Panc1 (cell line): ENCODE results near the gene RABGGTA. TPM values are rescaled to one million over a fixed set of nuclear protein-coding genes. Genes with fewer than 3 reads are reported as not detected.

Experiments
- ATAC-seq: fragments of 200-7000 bp; cut with Tn5 transposase; 2 replicates; pipeline ENCODE4 v1.9.1; 2020; ENCODE audit warnings: mild to moderate bottlenecking, moderate library complexity
- BruUV-seq: library from RNA; stranded (reverse); fragments of 400-500 nt; replicated peaks from 2 replicates; lab custom pipeline; 2021; lab: Mats Ljungman, UMichigan
- CTCF ChIA-PET: fragments of 300-600 bp; sonication (Branson Sonifier 250); formaldehyde crosslinking; loops from one replicate; lab custom pipeline; 2022; ENCODE audit warnings: antibody characterized with exemption; lab: Charles Lee
- POLR2A ChIA-PET: fragments of 300-600 bp; sonication (Branson Sonifier 250); formaldehyde crosslinking; loops from one replicate; lab custom pipeline; 2022; ENCODE audit warnings: antibody characterized with exemption; lab: Charles Lee
- DNase-seq: peaks from one replicate; pipeline ENCODE4 v3.0.0-alpha.2; 2010; ENCODE audit warnings: low read depth, low spot score
- H3K27ac ChIP-seq: 2 replicates; pipeline ENCODE4 v1.5.1; 2011; ENCODE audit warnings: mild to moderate bottlenecking, low read length, inconsistent platforms
- H3K27me3 ChIP-seq: fragments of 200-500 bp; sonication (Bioruptor generic); 2 replicates; pipeline ENCODE4 v1.6.0; 2014; ENCODE audit warnings: low read length, inconsistent platforms; ENCODE audit not compliant: control insufficient read depth, insufficient read depth
- H3K36me3 ChIP-seq: fragments of 200-500 bp; sonication (Bioruptor generic); 2 replicates; pipeline ENCODE4 v1.5.1; 2014; ENCODE audit warnings: inconsistent platforms, mild to moderate bottlenecking, low read length, moderate library complexity; ENCODE audit not compliant: control insufficient read depth, insufficient read depth
- H3K4me1 ChIP-seq: 2 replicates; pipeline ENCODE4 v1.5.1; 2011; ENCODE audit warnings: inconsistent platforms, mild to moderate bottlenecking, low read length, moderate library complexity; ENCODE audit not compliant: control insufficient read depth, insufficient read depth
- H3K4me3 ChIP-seq, 2 experiments: 2 replicates each; pipeline ENCODE4 v1.5.1; 2011 to 2012; ENCODE audit warnings: low read depth in 2 of 2, low read length in 2 of 2, mild to moderate bottlenecking in 2 of 2, inconsistent platforms in 1 of 2, moderate library complexity in 1 of 2
- H3K9me3 ChIP-seq: fragments of 200-500 bp; sonication (Bioruptor generic); 2 replicates; pipeline ENCODE4 v1.5.1; 2014; ENCODE audit warnings: low read depth, mild to moderate bottlenecking, inconsistent platforms, low read length, moderate library complexity; ENCODE audit not compliant: control insufficient read depth, insufficient read depth
- POLR2AphosphoS5 ChIP-seq: IDR thresholded peaks from 2 replicates; pipeline ENCODE4 v1.6.1; 2012; ENCODE audit warnings: mild to moderate bottlenecking, low read depth, low read length, moderate library complexity
- SIN3A ChIP-seq: IDR thresholded peaks from 2 replicates; pipeline ENCODE4 v1.6.1; 2012; ENCODE audit warnings: low read depth, mild to moderate bottlenecking, low read length, moderate library complexity, borderline replicate concordance; ENCODE audit not compliant: insufficient read depth
- TCF7L2 ChIP-seq: IDR thresholded peaks from 2 replicates; pipeline ENCODE4 v1.6.1; 2011; ENCODE audit warnings: mild to moderate bottlenecking, low read depth, low read length, inconsistent platforms
- in situ Hi-C: cut with HindIII; loops from 2 replicates; pipeline ENCODE4 v1.10.0; 2016; ENCODE audit warnings: low sequenced_read_pairs, low pct_unique_long_range_greater_than_20kb
- intact Hi-C: fragments of 100-400 bp; cut with micrococcal nuclease; formaldehyde crosslinking; loops from one replicate; pipeline ENCODE4 v1.10.0; 2022; ENCODE audit not compliant: unreplicated experiment
- total RNA-seq: library from RNA; stranded (reverse); gene quantifications from one replicate; pipeline ENCODE4 v1.2.1, GENCODE V29; 2021; ENCODE audit not compliant: unreplicated experiment
- TF ChIP-seq, protein P1 (sequence below): fragments of 450-650 bp; IDR thresholded peaks from 2 replicates; pipeline ENCODE4 v1.5.1; 2017; ENCODE audit warnings: mild to moderate bottlenecking
- TF ChIP-seq, protein P2 (sequence below), 2 experiments: IDR thresholded peaks; 2 replicates each; pipeline ENCODE4 v1.6.1; 2011 to 2012; ENCODE audit warnings: low read depth in 2 of 2, control low read depth in 1 of 2, low read length in 1 of 2, mild to moderate bottlenecking in 1 of 2, moderate library complexity in 1 of 2; ENCODE audit not compliant: insufficient read depth in 1 of 2

Gene RABGGTA
- total RNA-seq, 1 experiment from 2014 or later, result 30.9 TPM

DNA sequence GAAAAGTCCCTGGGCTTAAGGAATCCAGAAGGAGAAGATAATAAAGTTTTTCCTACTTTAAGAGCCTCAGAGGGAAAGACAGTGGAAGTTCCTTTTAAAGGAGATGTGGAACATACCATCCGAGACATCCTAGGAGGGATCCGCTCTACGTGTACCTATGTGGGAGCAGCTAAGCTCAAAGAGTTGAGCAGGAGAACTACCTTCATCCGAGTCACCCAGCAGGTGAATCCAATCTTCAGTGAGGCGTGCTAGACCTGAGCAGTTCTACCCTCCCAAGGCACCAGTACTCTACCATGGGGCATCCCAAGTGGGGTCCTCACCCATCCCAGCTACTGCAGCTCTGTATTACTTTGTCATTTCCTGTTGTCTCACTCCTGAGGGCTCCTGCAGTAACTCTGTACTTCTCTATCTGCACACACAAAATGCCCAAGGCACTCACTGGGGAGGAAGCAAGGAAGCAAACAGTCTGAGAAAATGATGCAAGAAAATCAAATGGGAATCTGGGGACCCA is 32.8 kb downstream of the RABGGTA start:
- Histone ChIP-seq H3K4me3 (no peak overlapping the region), H3K36me3 (peaks cover 8% of the 10 kb centered on the region), H3K27me3 (no peaks in the 10 kb centered on the region), H3K4me1 (peaks cover 24% of the 10 kb centered on the region), H3K9me3 (no peaks in the 10 kb centered on the region), H3K27ac (no peak overlapping the region)
- in situ Hi-C loops (no loop called here), intact Hi-C loops (no loop called here)
- ChIA-PET CTCF (no interaction called here), POLR2A (no interaction called here)
- DNase-seq (no peak), ATAC-seq (no peak)
- no peak for TF ChIP-seq SIN3A
- TF ChIP-seq POLR2AphosphoS5, result no peak
- no peak for TF ChIP-seq TCF7L2
- TF ChIP-seq, protein P1, sequence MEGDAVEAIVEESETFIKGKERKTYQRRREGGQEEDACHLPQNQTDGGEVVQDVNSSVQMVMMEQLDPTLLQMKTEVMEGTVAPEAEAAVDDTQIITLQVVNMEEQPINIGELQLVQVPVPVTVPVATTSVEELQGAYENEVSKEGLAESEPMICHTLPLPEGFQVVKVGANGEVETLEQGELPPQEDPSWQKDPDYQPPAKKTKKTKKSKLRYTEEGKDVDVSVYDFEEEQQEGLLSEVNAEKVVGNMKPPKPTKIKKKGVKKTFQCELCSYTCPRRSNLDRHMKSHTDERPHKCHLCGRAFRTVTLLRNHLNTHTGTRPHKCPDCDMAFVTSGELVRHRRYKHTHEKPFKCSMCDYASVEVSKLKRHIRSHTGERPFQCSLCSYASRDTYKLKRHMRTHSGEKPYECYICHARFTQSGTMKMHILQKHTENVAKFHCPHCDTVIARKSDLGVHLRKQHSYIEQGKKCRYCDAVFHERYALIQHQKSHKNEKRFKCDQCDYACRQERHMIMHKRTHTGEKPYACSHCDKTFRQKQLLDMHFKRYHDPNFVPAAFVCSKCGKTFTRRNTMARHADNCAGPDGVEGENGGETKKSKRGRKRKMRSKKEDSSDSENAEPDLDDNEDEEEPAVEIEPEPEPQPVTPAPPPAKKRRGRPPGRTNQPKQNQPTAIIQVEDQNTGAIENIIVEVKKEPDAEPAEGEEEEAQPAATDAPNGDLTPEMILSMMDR, result no peak
- TF ChIP-seq, protein P2, sequence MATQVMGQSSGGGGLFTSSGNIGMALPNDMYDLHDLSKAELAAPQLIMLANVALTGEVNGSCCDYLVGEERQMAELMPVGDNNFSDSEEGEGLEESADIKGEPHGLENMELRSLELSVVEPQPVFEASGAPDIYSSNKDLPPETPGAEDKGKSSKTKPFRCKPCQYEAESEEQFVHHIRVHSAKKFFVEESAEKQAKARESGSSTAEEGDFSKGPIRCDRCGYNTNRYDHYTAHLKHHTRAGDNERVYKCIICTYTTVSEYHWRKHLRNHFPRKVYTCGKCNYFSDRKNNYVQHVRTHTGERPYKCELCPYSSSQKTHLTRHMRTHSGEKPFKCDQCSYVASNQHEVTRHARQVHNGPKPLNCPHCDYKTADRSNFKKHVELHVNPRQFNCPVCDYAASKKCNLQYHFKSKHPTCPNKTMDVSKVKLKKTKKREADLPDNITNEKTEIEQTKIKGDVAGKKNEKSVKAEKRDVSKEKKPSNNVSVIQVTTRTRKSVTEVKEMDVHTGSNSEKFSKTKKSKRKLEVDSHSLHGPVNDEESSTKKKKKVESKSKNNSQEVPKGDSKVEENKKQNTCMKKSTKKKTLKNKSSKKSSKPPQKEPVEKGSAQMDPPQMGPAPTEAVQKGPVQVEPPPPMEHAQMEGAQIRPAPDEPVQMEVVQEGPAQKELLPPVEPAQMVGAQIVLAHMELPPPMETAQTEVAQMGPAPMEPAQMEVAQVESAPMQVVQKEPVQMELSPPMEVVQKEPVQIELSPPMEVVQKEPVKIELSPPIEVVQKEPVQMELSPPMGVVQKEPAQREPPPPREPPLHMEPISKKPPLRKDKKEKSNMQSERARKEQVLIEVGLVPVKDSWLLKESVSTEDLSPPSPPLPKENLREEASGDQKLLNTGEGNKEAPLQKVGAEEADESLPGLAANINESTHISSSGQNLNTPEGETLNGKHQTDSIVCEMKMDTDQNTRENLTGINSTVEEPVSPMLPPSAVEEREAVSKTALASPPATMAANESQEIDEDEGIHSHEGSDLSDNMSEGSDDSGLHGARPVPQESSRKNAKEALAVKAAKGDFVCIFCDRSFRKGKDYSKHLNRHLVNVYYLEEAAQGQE (IDR thresholded peaks at IDR 0.05; ENCODE audit: insufficient read depth in 1 of 2, low read depth in 2 of 2, low read length in 1 of 2), result no peak
- no TSS peak for BruUV-seq

DNA sequence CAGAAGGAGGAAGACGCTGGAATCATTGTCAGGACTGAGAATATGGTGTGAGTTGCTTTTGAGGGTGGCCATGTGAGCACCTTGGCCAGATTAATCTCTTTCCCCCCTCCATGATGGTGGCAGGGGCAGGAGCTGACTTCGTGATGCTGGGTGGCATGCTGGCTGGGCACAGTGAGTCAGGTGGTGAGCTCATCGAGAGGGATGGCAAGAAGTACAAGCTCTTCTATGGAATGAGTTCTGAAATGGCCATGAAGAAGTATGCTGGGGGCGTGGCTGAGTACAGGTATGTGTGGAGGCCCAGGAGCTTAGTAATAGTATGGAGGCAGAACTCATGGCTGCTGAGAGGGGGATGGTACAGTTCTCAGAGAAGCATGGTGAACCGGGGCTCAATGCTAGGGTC is 33.3 kb downstream of the RABGGTA start:
- no peak overlapping the region for H3K27ac ChIP-seq
- no peaks in the 10 kb centered on the region for H3K27me3 ChIP-seq
- no peak for ATAC-seq
- TF ChIP-seq TCF7L2, result no peak
- TF ChIP-seq POLR2AphosphoS5, result no peak
- TF ChIP-seq, protein P2 (IDR thresholded peaks at IDR 0.05; ENCODE audit: insufficient read depth in 1 of 2, low read depth in 2 of 2, low read length in 1 of 2), result no peak
- TF ChIP-seq SIN3A, result no peak
- TF ChIP-seq, protein P1, result no peak
- no TSS peak for BruUV-seq
- H3K36me3 ChIP-seq, result peaks cover 8% of the 10 kb centered on the region
- in situ Hi-C loops, result no loop called here
- intact Hi-C loops, result no loop called here
- H3K9me3 ChIP-seq, result no peaks in the 10 kb centered on the region
- CTCF ChIA-PET, result no interaction called here
- no peak for DNase-seq
- POLR2A ChIA-PET, result interaction anchor here (0.5 kb wide), 1 partner anchor 194 kb away, joined by 5 read pairs; no protein-coding TSS in a partner anchor
- peaks cover 26% of the 10 kb centered on the region for H3K4me1 ChIP-seq
- no peak overlapping the region for H3K4me3 ChIP-seq
